HG02943 (cell line): ENCODE measurements around the gene ARSB.
"Not testable (repeated sequence)": the region's sequence is repeated elsewhere in the genome, so short reads cannot be mapped to it uniquely, and the experiment has no call there.

Experiments
- ATAC-seq: cut with Tn5 transposase; IDR thresholded peaks from one replicate; pipeline ENCODE4 v1.9.1; 2021; ENCODE audit warnings: mild to moderate bottlenecking, low read depth, moderate library complexity; ENCODE audit not compliant: unreplicated experiment

Gene ARSB

DNA sequence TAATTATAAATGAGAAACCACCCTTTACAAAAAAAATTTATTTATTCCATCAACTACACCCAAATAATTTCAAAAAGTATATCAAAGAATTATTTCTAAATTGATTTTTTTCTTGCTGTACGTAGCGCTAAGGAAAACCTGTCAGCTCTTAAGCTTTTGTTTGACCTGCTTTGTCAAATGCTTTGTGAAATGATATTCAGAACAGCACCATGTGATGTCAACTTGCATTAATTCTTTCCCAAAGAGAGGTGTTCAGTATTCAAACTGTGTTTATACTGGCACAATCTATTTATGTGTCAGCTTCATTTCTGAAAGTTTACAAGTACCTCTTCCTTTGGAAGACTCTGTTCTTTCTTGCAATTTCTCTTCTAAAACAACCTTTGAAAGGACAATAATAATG, 12.0 kb upstream of the ARSB start:
- no peak for ATAC-seq

DNA sequence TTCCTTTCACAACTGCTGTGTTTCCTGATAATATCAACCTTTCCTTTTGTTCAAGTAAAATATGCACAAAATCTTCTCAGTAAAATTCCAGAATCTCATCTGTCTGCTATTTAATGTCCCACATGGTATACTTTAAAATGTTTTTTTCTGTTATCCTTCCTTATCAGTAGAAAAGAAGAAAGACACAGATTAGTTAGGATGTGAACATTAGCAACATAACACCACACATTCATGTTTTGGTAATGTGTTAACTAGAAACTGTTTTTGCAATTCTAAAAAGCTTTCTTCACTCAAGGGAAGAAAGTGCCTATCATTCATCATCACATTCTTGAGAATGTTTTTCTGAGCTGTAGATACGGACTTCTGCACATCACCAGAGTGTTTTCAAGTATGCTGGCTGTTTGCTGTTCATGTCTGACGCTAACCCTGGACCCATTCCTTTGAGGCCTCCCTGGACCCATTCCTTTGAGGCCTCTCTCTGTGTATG, 10.5 kb upstream of the ARSB start:
- no peak for ATAC-seq

DNA sequence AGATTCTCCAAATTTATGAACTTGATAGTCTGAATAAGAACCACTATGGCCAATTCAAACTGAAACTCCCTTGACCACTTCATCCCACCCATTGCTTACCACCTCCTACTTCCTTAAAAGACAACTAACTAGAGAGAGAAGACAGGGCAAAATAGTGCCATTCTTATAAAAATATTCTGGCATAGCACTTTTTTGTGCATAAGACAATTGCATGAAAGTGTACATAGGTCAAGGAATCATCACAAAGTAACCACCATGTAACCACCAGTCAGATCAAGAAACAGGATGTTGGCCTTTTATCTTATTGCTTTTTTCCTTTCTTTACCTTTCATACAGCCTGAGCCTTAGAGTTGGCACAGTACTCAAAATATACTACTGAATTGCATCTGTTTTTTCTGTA, 8.1 kb upstream of the ARSB start:
- no peak for ATAC-seq

DNA sequence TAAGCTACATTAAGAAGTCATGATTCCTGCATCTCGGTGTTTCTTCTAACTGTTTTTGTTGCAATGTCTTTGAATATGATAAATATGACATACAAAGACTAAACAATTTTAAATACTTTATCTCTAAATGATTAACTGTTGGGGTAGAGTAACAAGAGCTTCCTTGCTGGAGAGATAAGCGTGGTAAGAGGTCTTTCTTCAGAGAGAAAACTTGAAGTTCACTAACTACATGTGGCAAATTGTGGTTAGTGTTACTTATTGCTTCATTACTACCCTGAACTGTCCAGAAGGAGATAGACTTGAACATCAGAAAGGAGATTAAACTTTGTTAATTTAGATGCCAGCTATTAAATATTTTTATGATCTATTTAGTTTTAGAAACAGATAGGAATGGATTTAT, 7.0 kb upstream of the ARSB start:
- ATAC-seq, result no peak

DNA sequence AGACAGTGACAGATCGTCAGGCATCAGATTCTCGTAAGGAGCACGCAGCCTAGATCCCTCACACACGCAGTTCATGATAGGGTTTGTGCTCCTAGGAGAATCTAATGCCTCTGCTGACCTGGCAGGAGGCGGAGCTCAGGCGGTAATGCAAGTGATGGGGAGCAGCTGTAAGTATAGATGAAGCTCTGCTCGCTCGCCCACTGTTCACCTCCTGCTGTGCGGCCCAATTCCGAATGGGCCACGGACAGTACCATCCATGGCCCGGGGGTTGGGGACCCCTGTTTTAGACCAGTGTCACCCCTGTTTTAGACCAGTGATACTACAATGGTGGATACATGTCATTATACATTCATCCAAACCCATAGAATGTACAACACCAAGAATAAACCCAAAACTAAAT, 4.0 kb upstream of the ARSB start:
- no peak for ATAC-seq

DNA sequence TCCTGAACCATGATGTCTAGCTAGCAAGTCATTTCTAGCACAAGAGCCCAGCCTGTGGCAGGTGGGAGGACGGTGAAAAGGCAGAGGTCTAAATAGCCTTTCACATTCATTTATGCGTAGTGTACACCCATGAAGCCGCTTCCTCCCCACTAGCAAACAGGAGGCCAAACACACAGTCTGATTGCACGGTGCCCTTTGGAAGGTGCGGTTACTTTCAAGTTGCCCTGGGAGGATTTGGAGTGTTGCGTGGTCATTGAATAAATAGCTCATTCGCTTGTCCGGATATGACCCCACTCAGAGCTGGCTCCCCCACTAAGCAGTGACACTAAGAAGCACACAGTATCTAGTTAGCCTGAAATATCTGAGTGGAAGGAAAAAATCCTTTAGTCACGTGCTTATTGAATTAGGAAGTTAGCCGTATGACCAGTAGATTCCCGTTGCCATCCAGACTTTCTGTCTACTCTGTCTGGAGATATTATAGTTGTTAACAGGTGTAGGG, 664 bp upstream of the ARSB start:
- ATAC-seq, result peak; percentile 50

DNA sequence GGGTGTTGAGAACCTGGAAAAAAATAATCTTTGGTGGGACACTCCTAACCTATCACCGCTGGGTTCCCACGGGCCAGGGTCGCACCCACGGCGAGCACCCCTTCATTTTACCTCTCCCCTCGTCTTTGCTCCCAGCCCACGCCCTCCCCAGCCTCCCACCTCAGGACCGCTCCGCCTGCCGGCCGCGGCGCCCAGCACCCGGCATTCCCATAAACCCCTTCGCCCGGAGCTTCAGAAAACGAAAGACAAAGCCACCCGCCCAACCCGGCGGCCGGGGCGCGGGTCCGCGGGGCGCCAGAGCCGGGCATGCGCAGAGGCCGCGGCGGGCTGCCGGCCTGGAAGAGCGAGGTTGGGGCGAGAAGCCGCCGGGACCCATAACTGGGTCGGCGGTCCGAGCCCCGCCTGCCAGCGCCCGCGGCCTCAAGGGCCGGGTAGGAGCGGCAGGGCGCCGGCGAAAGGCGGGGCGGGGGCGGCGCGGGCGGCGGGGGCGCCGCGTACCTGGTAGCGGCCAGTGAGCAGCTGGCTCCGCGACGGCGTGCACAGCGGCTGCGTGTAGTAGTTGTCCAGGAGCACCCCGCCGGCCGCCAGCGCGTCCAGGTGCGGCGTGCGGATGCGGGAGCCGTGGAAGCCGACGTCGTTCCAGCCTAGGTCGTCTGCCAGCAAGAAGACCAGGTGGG, 533 bp downstream of the ARSB start:
- peak; percentile 65 for ATAC-seq

DNA sequence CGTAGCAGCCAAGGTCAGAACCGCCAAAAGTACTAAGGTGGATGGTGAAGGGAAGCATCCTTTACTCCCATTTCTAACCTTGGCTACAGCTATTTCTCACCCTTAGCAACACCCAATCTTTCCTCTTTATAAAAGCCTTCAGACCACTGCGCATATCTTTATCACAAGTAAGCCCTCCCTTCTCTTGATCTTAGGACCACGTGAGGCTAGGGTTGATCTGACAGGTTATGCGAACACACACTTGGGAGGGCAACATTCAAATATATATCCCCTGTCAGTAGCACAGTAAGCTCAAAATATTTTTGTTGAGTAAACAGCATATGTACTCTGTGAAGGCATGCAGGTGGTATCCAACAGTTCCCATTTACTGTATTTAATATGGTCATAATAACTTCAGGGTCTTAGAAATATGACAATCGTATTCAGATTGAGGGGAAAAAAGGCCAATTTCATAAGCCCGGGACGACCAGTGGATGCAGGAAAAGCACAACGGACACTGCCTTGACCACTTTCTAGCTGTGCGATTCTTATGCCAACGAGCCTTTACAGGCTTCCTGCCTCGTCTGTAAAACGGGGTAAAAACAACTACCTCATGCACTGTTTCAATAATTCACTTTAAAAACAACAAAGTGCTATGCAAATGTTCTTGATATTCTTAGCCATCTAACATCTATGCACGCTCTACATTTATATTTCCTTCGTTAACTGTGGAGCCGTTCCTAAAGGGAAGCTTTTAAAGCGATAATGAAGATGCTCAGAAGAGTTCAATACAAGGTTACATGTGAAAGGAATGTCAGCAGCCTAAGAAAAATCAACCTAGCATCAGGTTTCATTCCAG, 1.3 kb downstream of the ARSB start:
- peak; percentile 15 for ATAC-seq

DNA sequence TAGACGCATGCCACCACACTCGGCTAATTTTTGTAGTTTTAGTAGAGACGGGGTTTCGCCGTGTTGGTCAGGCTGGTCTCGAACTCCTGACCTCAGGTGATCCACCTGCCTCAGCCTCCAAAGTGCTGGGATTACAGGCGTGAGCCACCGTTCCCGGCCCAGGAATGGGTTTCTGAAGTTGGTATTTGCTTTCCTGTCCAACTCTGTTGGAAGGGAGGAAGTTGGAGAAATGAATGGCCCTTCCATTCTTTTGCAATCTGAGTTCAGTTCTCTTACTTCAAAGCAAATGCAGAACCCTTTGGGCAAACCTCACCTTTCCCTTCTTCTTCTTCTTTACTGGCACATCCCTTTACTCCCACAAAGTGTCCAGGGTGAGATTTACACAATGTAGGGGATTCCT, 1.9 kb downstream of the ARSB start:
- ATAC-seq, result not testable (repeated sequence)

DNA sequence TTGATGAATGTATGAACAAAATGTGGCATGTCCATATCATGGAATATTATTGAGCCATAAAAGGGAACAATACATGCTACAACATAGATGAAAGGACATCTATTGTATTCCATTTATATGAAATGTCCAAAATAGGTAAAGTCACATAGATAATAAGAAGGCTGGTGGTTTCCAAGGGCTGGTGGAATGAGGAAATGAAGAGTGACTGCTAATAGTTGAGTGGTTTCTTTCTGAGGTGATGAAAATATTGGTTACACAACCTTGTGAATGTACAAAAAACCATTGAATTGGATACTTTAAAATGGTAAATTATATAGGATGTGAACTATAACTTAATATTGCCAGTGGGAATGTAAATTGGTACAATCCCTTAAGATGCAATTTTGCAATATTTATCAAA, 5.2 kb downstream of the ARSB start:
- ATAC-seq, result no peak

DNA sequence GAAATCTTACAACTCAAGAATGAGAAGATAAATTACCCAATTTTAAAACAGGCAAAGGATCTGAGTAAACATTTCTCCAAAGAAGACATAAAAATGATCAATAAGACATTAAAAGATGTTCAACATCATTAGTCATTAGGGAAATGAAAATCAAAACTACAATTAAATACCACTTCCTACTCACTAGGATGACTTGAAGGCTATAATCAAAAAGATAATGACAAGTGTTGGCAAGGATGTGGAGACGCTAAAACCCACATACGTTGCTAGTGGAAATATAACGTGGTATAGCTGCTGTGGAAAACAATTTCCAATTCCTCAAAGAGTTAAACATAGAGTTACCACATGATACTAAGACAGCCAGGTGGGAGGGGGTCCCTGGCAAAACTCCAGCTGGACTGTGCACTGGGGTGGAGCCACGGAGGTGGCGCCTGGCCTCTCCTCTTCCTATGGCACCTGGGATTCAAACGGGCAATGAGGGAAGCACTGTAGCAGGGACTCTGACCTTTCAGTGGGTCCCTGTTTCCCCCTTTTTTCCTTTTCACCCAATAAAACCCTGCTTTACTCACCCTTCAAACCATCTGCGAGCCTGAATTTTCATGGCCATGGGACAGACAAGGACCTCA, 5.9 kb downstream of the ARSB start:
- no peak for ATAC-seq

DNA sequence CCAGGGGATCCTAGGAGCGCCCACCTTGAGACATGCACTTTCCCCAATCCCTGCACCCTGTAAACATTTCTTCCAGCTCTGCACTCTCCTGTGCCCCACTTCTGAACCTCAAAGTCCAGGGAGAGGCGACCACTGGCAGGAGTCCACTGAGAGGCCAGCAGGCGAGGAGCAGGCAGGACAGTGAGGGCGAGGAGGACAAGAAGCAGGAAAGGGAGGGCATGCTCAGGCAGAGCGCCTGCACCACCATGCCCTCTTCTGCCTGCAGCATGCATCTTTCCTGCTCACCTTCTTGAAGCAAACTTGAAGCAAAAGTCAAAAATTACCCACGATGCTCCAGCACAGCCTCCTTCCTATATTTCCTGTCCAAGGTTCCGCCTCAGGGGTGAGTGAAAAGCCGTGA, 10.1 kb downstream of the ARSB start:
- ATAC-seq, result no peak

DNA sequence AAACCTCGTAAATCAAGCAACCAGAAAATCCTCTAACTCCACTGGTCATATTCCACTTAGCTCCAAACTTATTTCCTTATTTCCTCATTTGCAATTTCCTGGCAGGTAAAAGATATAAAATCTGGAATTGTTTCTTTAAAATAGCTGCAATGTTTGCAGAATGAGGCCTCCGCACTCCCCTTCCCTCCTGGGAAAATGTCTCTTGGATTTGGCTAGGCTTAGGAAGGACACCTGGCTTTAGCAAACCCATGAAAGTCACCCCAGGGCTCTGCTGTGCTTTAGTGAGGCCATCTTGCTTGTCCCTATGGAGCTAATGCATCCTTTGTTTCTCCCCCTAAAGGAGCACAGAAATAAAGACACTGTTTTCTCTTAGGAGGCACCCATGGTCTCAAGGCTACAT, 10.5 kb downstream of the ARSB start:
- ATAC-seq, result no peak

DNA sequence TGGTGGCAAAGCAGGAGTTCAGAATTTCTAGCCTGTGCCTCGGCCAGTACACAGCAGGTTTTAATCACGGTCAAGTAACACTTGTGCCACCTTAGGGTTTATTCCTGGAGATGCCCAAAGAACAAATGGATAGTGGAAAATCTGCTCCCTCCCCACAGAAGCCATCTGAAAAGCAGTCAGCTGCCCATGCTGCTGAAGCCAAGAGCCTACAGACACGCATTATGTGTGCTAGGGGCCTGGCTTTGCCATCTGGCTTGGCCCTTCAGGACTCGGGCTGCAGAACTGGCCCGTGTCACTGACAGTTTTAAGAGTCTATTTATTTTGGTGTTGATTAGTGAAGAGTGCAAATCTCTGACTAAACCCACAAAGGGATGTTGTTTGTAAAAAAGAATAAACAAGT, 11.1 kb downstream of the ARSB start:
- no peak for ATAC-seq

DNA sequence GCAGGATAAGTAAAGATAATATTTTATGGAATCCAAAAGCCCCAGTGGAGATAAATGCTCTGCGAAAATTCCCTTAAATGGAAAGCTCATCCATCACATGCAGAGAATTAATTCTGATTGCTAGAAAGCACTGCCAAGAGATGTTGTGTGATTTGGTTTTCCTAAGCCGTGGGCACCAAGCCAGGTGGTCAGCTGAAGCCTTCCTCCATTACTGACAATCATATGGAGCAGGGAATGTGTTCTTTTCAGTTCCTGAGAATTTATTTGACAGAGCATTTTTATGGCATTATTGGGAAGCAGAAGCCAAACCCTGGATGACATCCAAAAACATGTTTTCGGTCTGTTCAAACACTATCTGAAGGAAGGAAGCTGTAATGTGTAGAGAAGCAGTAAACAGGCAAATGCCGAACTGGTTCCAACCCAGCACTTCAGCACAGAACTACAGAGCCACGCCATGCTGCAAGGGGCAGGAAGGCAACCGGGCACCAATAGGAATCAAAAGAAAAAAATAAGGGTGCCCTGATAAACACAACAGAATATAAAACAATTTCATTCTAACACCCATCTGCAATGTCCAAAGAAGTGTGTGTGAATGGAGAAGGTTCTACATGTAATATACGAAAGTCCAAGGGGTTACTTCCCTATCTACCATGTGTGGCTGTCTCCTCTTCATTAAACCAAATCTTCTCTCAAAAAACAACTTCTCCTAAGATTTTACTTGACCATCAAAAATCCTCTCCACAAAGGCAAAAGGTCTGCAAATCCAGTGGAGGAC, 12.3 kb downstream of the ARSB start:
- no peak for ATAC-seq

DNA sequence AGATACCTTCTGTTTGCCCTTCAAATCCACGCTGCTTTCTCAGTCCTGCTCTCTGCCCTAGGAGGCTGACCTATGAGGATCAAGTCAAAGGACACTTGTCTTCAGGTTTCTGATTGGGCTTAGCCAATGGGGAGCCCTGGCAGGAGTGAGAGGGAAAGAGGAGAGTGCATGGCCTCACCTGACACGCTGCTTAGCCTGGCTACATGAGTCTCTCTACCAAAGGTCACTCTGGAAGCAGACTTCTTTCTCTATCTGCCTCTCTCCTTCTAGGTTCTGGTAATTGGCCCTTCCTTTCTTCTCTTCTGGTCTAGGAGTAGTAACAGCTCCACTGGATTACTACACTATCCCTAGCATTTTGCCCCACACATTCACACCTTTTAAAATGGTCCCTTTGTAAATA, 13.1 kb downstream of the ARSB start:
- ATAC-seq, result no peak

DNA sequence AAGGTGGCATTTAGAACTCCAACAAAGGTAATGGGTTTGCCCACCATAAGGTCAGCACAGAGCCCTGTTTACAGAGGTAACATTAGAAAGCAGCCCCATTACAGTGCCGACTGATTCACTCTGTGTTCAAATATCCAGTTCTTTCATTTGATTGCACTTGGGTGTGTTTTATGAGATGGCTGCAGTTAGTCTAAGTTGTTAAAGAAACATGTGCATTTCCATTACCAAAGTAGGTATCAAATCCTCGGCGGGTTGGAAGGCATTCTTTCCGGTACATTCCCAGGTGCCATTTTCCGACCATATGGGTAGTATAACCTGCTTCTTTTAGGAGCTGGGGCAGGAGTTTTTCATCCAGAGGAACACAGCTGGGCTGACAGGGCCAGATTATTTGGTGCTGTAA, 16.3 kb downstream of the ARSB start:
- no peak for ATAC-seq

DNA sequence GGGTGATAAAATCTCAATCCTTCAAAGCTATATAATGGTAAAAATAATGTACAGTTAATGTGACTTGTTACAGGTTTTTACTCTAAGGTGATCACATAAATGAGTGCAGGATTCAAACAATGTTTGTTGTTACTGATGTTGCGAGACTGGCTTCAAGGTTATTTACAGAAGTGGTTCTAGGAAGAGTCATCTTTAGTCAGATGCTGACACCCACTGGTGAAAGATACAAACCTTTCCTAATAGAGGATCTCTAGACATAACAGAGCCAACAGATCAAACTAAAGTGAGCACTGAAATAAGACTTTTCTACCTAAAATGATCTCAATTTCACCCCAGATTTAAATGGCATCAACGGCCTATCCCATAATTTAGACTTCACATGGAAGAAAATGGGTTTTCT, 20.2 kb downstream of the ARSB start:
- no peak for ATAC-seq

DNA sequence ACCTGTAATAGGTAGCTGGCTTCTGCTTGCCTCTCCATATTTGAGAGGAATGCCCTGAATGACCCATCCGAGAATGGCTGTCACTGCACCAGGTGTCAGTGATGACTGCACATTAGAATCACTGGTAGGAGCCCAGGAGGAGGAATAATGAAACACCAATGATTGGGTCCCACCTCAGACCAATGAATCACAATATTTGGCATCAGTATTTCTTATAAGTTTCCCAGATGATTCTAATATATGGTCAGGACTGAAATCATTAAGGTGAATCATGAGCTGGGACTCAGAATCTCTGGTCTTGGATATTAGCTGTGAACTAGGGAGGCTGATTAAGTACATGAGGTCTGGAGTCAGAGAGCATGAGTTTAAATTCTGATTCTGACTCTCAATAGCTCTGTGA, 23.4 kb downstream of the ARSB start:
- ATAC-seq, result no peak

DNA sequence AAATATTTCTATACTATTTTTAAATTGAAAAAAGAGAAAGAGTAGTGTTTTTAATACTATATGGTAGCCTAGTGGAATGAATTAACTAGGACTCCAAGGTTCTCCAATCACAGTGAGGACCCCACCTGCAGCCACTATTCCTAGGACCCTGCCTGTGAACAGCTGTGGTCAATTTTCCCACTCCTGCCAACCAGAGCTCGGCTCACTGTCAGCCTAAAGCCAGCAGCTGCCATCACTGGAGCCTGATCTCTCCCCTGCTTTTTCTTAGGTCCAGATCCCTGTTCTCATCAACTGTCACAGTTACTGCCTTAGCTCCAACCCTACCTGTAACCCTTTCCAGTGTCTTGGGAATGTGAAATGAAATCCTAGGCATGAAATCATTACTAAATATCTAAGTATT, 25.3 kb downstream of the ARSB start:
- ATAC-seq, result no peak
